ENCODE data around the gene CSRP1.

Gene CSRP1

GRCh38 chr1:201501812-201502510, 5.0 kb downstream of the CSRP1 start:
- no peaks in the 10 kb centered on the region for H4K20me1 ChIP-seq (ENCODE audit: low read depth, low read length)
- no peak overlapping the region for H3K4me3 ChIP-seq (ENCODE audit: insufficient read depth, low read length, poor library complexity, severe bottlenecking)
- H3K27me3 ChIP-seq (ENCODE audit: low read length): no peaks in the 10 kb centered on the region
- H3F3A ChIP-seq (ENCODE audit: insufficient read depth): no peaks in the 10 kb centered on the region
- H3K9ac ChIP-seq (ENCODE audit: low read length): no peak overlapping the region
- no peak overlapping the region for H3K27ac ChIP-seq (ENCODE audit: low read depth, low read length)
- H2AFZ ChIP-seq (ENCODE audit: low read depth, low read length, severe bottlenecking): no peak overlapping the region
- TF ChIP-seq EZH2phosphoT487 (conservative IDR thresholded peaks at IDR 0.05; ENCODE audit: low read length) (no peak), CTCF (IDR thresholded peaks at IDR 0.05; ENCODE audit: insufficient read depth, low read length, poor library complexity, severe bottlenecking) (no peak)
- H3K9me3 ChIP-seq (ENCODE audit: insufficient read depth, low read length): no peaks in the 10 kb centered on the region
- no peak overlapping the region for H3K4me2 ChIP-seq (ENCODE audit: low read depth, low read length, poor library complexity, severe bottlenecking)
- no peaks in the 10 kb centered on the region for H3K79me2 ChIP-seq (ENCODE audit: insufficient read depth, low read length)
- no peaks in the 10 kb centered on the region for H3K9me2 ChIP-seq (replicated peaks; ENCODE audit: insufficient read depth, low read length)
- no peaks in the 10 kb centered on the region for H3K36me3 ChIP-seq (ENCODE audit: low read length)

- Histone ChIP-seq H3K4me3 (ENCODE audit: insufficient read depth, low read length, poor library complexity, severe bottlenecking) (no peak overlapping the region), H3K4me2 (ENCODE audit: low read depth, low read length, poor library complexity, severe bottlenecking) (no peak overlapping the region), H3K79me2 (ENCODE audit: insufficient read depth, low read length) (no peaks in the 10 kb centered on the region), H3F3A (ENCODE audit: insufficient read depth) (no peaks in the 10 kb centered on the region), H3K9me3 (ENCODE audit: insufficient read depth, low read length) (no peaks in the 10 kb centered on the region), H2AFZ (ENCODE audit: low read depth, low read length, severe bottlenecking) (no peak overlapping the region), H3K9me2 (replicated peaks; ENCODE audit: insufficient read depth, low read length) (no peaks in the 10 kb centered on the region), H3K27me3 (ENCODE audit: low read length) (no peaks in the 10 kb centered on the region), H3K27ac (ENCODE audit: low read depth, low read length) (no peak overlapping the region), H3K36me3 (ENCODE audit: low read length) (no peaks in the 10 kb centered on the region), H4K20me1 (ENCODE audit: low read depth, low read length) (no peaks in the 10 kb centered on the region), H3K9ac (ENCODE audit: low read length) (no peak overlapping the region)
- TF ChIP-seq CTCF (IDR thresholded peaks at IDR 0.05; ENCODE audit: insufficient read depth, low read length, poor library complexity, severe bottlenecking): no peak
- no peak for TF ChIP-seq EZH2phosphoT487 (conservative IDR thresholded peaks at IDR 0.05; ENCODE audit: low read length)
Measured at GRCh38 chr1:201501144-201501543, 5.8 kb downstream of the CSRP1 start.

GRCh38 chr1:201500670-201501120, 6.2 kb downstream of the CSRP1 start:
- H3K27ac ChIP-seq (ENCODE audit: low read depth, low read length): no peak overlapping the region
- TF ChIP-seq EZH2phosphoT487 (conservative IDR thresholded peaks at IDR 0.05; ENCODE audit: low read length) (no peak), CTCF (IDR thresholded peaks at IDR 0.05; ENCODE audit: insufficient read depth, low read length, poor library complexity, severe bottlenecking) (no peak)
- H3K9me2 ChIP-seq (replicated peaks; ENCODE audit: insufficient read depth, low read length): no peaks in the 10 kb centered on the region
- H3K9ac ChIP-seq (ENCODE audit: low read length): no peak overlapping the region
- no peak overlapping the region for H3K4me3 ChIP-seq (ENCODE audit: insufficient read depth, low read length, poor library complexity, severe bottlenecking)
- H3K4me2 ChIP-seq (ENCODE audit: low read depth, low read length, poor library complexity, severe bottlenecking): no peak overlapping the region
- H3K9me3 ChIP-seq (ENCODE audit: insufficient read depth, low read length): no peaks in the 10 kb centered on the region
- no peaks in the 10 kb centered on the region for H3K36me3 ChIP-seq (ENCODE audit: low read length)
- H4K20me1 ChIP-seq (ENCODE audit: low read depth, low read length): no peaks in the 10 kb centered on the region
- H3K79me2 ChIP-seq (ENCODE audit: insufficient read depth, low read length): no peaks in the 10 kb centered on the region
- no peaks in the 10 kb centered on the region for H3F3A ChIP-seq (ENCODE audit: insufficient read depth)
- no peaks in the 10 kb centered on the region for H3K27me3 ChIP-seq (ENCODE audit: low read length)
- H2AFZ ChIP-seq (ENCODE audit: low read depth, low read length, severe bottlenecking): no peak overlapping the region
